Testis (tissue), 2 donors: ENCODE results near the gene HLA-E.
"Not testable (repeated sequence)": the region's sequence is repeated elsewhere in the genome, so short reads cannot be mapped to it uniquely, and the experiment has no call there.

Source experiments
- POLR2A ChIP-seq: fragments of 450-650 bp; IDR thresholded peaks from one replicate; pipeline ENCODE4 v1.6.1; 2017; ENCODE audit warnings: antibody characterized with exemption, mild to moderate bottlenecking, moderate library complexity
- TF ChIP-seq, protein P1 (sequence below), 3 experiments: fragments of 450-650 bp in 2 of 3; fragments of 200-600 bp in 1 of 3; sonication (generic) in 1 of 3; IDR thresholded peaks; one replicate each; pipeline ENCODE4 v1.5.1; 2016 to 2019; ENCODE audit warnings: antibody characterized with exemption in 3 of 3, mild to moderate bottlenecking in 2 of 3, moderate library complexity in 1 of 3

DNA sequence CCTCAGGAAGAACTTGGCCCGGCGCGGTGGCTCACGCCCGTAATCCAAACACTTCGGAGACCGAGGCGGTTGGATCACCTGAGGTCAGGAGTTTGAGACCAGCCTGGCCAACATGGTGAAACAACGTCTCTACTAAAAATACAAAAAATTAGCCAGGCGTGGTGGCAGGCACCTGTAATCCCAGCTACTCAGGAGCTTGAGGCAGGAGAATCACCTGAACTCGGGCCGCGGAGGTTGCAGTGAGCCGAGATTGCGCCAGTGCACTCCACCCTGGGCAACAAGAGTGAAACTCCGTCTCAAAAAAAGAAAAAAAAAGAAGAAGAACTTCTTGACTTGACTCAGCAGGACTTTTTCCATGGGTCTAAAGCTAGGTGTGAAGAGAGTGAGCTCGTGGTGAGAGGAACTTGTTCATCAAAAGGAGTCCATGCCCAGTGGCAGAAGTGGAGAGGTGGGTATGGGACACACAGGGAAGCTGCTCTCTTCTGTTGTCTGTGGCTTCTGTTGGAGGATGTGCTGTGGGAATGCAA lies 40.1 kb downstream of the HLA-E start:
- not testable (repeated sequence) for TF ChIP-seq POLR2A
- TF ChIP-seq, protein P1, sequence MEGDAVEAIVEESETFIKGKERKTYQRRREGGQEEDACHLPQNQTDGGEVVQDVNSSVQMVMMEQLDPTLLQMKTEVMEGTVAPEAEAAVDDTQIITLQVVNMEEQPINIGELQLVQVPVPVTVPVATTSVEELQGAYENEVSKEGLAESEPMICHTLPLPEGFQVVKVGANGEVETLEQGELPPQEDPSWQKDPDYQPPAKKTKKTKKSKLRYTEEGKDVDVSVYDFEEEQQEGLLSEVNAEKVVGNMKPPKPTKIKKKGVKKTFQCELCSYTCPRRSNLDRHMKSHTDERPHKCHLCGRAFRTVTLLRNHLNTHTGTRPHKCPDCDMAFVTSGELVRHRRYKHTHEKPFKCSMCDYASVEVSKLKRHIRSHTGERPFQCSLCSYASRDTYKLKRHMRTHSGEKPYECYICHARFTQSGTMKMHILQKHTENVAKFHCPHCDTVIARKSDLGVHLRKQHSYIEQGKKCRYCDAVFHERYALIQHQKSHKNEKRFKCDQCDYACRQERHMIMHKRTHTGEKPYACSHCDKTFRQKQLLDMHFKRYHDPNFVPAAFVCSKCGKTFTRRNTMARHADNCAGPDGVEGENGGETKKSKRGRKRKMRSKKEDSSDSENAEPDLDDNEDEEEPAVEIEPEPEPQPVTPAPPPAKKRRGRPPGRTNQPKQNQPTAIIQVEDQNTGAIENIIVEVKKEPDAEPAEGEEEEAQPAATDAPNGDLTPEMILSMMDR (IDR thresholded peaks at IDR 0.05): not testable (repeated sequence)
